SK-N-MC (cell line): ENCODE data around the gene CXCL17.

Source experiments
- EZH2 ChIP-seq: fragments of 200-600 bp; sonication (generic); IDR thresholded peaks from one replicate; pipeline ENCODE4 v1.6.1; 2017; ENCODE audit warnings: antibody characterized with exemption
- FOXP2 ChIP-seq: optimal IDR thresholded peaks from 2 replicates; pipeline ENCODE3; 2011; ENCODE audit warnings: mild to moderate bottlenecking, moderate library complexity; ENCODE audit not compliant: insufficient read depth; ENCODE audit errors: extremely low read length, control extremely low read depth
- POLR2AphosphoS5 ChIP-seq: IDR thresholded peaks from 2 replicates; pipeline ENCODE4 v1.6.1; 2012; ENCODE audit warnings: mild to moderate bottlenecking, low read depth, low read length, borderline replicate concordance

GRCh38 chr19:42422092-42422900 is 20.4 kb downstream of the CXCL17 start:
- TF ChIP-seq POLR2AphosphoS5 = no peak
- no peak for TF ChIP-seq EZH2
- TF ChIP-seq FOXP2 = no peak
